Muscle layer of duodenum (tissue), 2 donors: ENCODE results near the gene OSGEP.

Source experiments
- H3K27ac ChIP-seq: one replicate; pipeline ENCODE4 v1.7.0; 2013; ENCODE audit warnings: mild to moderate bottlenecking, low read length
- H3K27me3 ChIP-seq: one replicate; pipeline ENCODE4 v1.7.0; 2013; ENCODE audit warnings: low read depth, mild to moderate bottlenecking, control low read depth, low read length
- H3K36me3 ChIP-seq, 2 donors: one replicate each; pipeline ENCODE4 v1.7.0; 2013; ENCODE audit warnings: low read length in 2 of 2, control low read depth in 1 of 2, mild to moderate bottlenecking in 1 of 2; ENCODE audit not compliant: insufficient read depth in 2 of 2, control insufficient read depth in 1 of 2
- H3K4me1 ChIP-seq, 2 donors: one replicate each; pipeline ENCODE4 v1.7.0; 2013; ENCODE audit warnings: low read length in 2 of 2, mild to moderate bottlenecking in 2 of 2, control low read depth in 1 of 2, moderate library complexity in 1 of 2; ENCODE audit not compliant: insufficient read depth in 2 of 2, control insufficient read depth in 1 of 2
- H3K4me3 ChIP-seq, 2 donors: one replicate each; pipeline ENCODE4 v1.7.0; 2013; ENCODE audit warnings: low read length in 2 of 2, low read depth in 1 of 2, mild to moderate bottlenecking in 1 of 2
- H3K9me3 ChIP-seq, 2 donors: one replicate each; pipeline ENCODE4 v1.7.0; 2013; ENCODE audit warnings: low read length in 2 of 2, control low read depth in 1 of 2, mild to moderate bottlenecking in 1 of 2; ENCODE audit not compliant: control insufficient read depth in 1 of 2
- donor health status: healthy.

Gene OSGEP

GRCh38 chr14:20454516-20455354 lies at the start of gene OSGEP, which contains the start of gene APEX1:
TSS of gene OSGEP (minus strand) at chr14:20454812. CDS start at chr14:20454683, 129 bp downstream.
TSS of gene APEX1 (plus strand) at chr14:20455226. CDS start at chr14:20455646, 420 bp downstream.
- Histone ChIP-seq H3K4me1 (peaks cover 11 to 44% of the 10 kb centered on the region in 2 donors), H3K27ac (peak within 1 kb of the TSS; percentile 98), H3K4me3 (peak within 1 kb of the TSS; percentile 92 to 98), H3K27me3 (no peaks in the 10 kb centered on the region), H3K36me3 (peaks cover 48 to 56% of the 10 kb centered on the region in 2 donors), H3K9me3 (no peaks in the 10 kb centered on the region)

- Histone ChIP-seq H3K36me3 (no peaks in the 10 kb centered on the region), H3K27ac (no peak overlapping the region), H3K4me3 (no peak overlapping the region), H3K9me3 (no peaks in the 10 kb centered on the region), H3K27me3 (no peaks in the 10 kb centered on the region), H3K4me1 (no peaks in the 10 kb centered on the region)
Observed at GRCh38 chr14:20503898-20504297, 49.3 kb upstream of the OSGEP start.

DNA sequence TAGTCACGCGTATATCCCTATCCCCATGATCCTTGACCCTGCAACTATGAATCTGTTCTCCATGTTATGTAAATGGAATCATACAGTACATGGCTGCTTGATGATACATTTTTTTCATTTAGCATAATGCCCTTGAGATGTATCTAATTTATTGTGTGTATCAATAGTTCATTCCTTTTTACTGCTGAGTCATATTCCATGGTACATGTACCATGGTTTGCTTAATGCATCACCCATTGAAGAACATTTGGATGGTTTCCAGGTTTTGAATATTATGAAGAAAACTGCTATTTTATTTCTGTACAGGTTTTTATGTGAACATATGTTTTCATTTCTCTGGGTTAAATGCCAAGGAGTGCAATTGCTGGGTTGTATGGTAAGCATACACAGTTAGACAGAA lies 46.7 kb upstream of the OSGEP start:
- no peaks in the 10 kb centered on the region for H3K27me3 ChIP-seq

GRCh38 chr14:20499881-20500280 lies 45.3 kb upstream of the OSGEP start:
- Histone ChIP-seq H3K27ac (no peak overlapping the region), H3K4me1 (no peaks in the 10 kb centered on the region), H3K36me3 (no peaks in the 10 kb centered on the region), H3K9me3 (no peaks in the 10 kb centered on the region), H3K27me3 (no peaks in the 10 kb centered on the region), H3K4me3 (no peak overlapping the region)

More for the DNA sequence above, 46.7 kb upstream of the OSGEP start:
- Histone ChIP-seq H3K27ac (no peak overlapping the region), H3K36me3 (no peaks in the 10 kb centered on the region), H3K9me3 (no peaks in the 10 kb centered on the region), H3K4me3 (no peak overlapping the region), H3K4me1 (no peaks in the 10 kb centered on the region)

- Histone ChIP-seq H3K9me3 (no peaks in the 10 kb centered on the region), H3K4me3 (no peak overlapping the region), H3K27me3 (no peaks in the 10 kb centered on the region), H3K36me3 (no peaks in the 10 kb centered on the region), H3K4me1 (no peaks in the 10 kb centered on the region), H3K27ac (no peak overlapping the region)
Observed at GRCh38 chr14:20499108-20499507, 44.5 kb upstream of the OSGEP start.

- Histone ChIP-seq H3K27me3 (no peaks in the 10 kb centered on the region), H3K36me3 (no peaks in the 10 kb centered on the region), H3K4me3 (no peak overlapping the region), H3K9me3 (no peaks in the 10 kb centered on the region), H3K27ac (no peak overlapping the region), H3K4me1 (no peaks in the 10 kb centered on the region)
Observed at GRCh38 chr14:20498622-20499021, 44.0 kb upstream of the OSGEP start.

- H3K36me3 ChIP-seq = no peaks in the 10 kb centered on the region
- H3K27ac ChIP-seq = no peak overlapping the region
- no peak overlapping the region for H3K4me3 ChIP-seq
- H3K4me1 ChIP-seq = no peaks in the 10 kb centered on the region
- no peaks in the 10 kb centered on the region for H3K27me3 ChIP-seq
- H3K9me3 ChIP-seq = no peaks in the 10 kb centered on the region
Observed at GRCh38 chr14:20494935-20495766, 40.5 kb upstream of the OSGEP start.

DNA sequence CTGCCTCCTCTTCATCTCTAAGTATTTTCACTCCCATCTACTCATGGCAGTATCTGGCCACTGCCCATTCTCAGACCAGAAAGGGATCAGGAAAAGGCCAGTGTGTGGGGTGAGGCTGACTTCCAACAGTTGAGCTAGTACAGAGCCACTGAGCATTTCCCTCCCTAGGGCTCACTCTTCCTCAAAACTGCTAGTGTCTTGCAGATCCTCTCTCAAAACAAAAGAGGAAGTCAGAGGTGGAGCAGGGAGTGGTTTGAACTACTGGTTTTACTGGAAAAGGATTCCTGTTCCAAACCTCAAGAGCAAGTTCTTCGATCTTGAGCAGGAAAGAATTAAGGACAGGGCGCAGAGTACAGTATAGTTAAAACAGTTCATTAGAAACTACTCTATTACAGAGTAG lies 39.0 kb upstream of the OSGEP start:
- no peaks in the 10 kb centered on the region for H3K4me1 ChIP-seq
- H3K9me3 ChIP-seq = no peaks in the 10 kb centered on the region
- no peak overlapping the region for H3K27ac ChIP-seq
- H3K27me3 ChIP-seq = no peaks in the 10 kb centered on the region
- H3K36me3 ChIP-seq = no peaks in the 10 kb centered on the region
- no peak overlapping the region for H3K4me3 ChIP-seq

GRCh38 chr14:20492486-20492885 lies 37.9 kb upstream of the OSGEP start:
- H3K27me3 ChIP-seq = no peaks in the 10 kb centered on the region
- no peak overlapping the region for H3K4me3 ChIP-seq
- H3K9me3 ChIP-seq = no peaks in the 10 kb centered on the region
- no peaks in the 10 kb centered on the region for H3K36me3 ChIP-seq
- H3K4me1 ChIP-seq = no peaks in the 10 kb centered on the region
- no peak overlapping the region for H3K27ac ChIP-seq

GRCh38 chr14:20490563-20490962 lies 36.0 kb upstream of the OSGEP start:
- Histone ChIP-seq H3K9me3 (no peaks in the 10 kb centered on the region), H3K27ac (no peak overlapping the region), H3K4me1 (no peaks in the 10 kb centered on the region), H3K36me3 (no peaks in the 10 kb centered on the region), H3K27me3 (no peaks in the 10 kb centered on the region), H3K4me3 (no peak overlapping the region)
